B cell (primary cell): ENCODE data around the gene POGZ. TPM values are rescaled to one million over a fixed set of nuclear protein-coding genes. Genes with fewer than 3 reads are reported as not detected.

Experiments used
- ATAC-seq: fragments of 200-7000 bp; cut with Tn5 transposase; one replicate; pipeline ENCODE4 v1.10.0; 2021; ENCODE audit warnings: low read depth, mild to moderate bottlenecking, moderate number of reproducible peaks, moderate library complexity
- CTCF ChIA-PET: fragments of 350-600 bp; sonication (Branson Sonifier 250); formaldehyde crosslinking; loops from one replicate; lab custom pipeline; 2021; ENCODE audit warnings: antibody characterized with exemption, inconsistent platforms; lab: Charles Lee
- POLR2A ChIA-PET: fragments of 350-600 bp; sonication (Branson Sonifier 250); formaldehyde crosslinking; loops from one replicate; lab custom pipeline; 2021; ENCODE audit warnings: antibody characterized with exemption; lab: Charles Lee
- DNase-seq: peaks from one replicate; pipeline ENCODE4 v3.0.0; 2013
- H2AFZ ChIP-seq: 2 replicates; pipeline ENCODE4 v1.6.1; 2012; ENCODE audit warnings: mild to moderate bottlenecking, low read depth, low read length; ENCODE audit not compliant: insufficient read depth, poor library complexity, severe bottlenecking
- H3K27ac ChIP-seq, 2 donors: 1 replicate in 1 of 2; 2 replicates in 1 of 2; pipeline ENCODE4 v1.5.1; 2012 to 2013; ENCODE audit warnings: low read length in 2 of 2, mild to moderate bottlenecking in 2 of 2, moderate library complexity in 1 of 2
- H3K27me3 ChIP-seq, 4 experiments: fragments of 200-600 bp in 1 of 4; sonication (generic) in 1 of 4; replicated peaks in 1 of 4; 1 replicate in 2 of 4; 2 replicates in 2 of 4; pipeline versions ENCODE4 v1.6.1 to v1.7.0; 2013 to 2016; ENCODE audit warnings: low read length in 3 of 4, mild to moderate bottlenecking in 2 of 4, mixed read lengths in 1 of 4, moderate library complexity in 1 of 4; ENCODE audit not compliant: insufficient read depth in 4 of 4, control insufficient read depth in 3 of 4; ENCODE audit errors: control extremely low read depth in 1 of 4
- H3K36me3 ChIP-seq, 2 experiments: replicated peaks in 1 of 2; 1 replicate in 1 of 2; 2 replicates in 1 of 2; pipeline versions ENCODE4 v1.6.1 to v1.7.1; 2013; ENCODE audit warnings: low read length in 1 of 2; ENCODE audit not compliant: insufficient read depth in 2 of 2, control insufficient read depth in 1 of 2; ENCODE audit errors: control extremely low read depth in 1 of 2, extremely low read depth in 1 of 2
- H3K4me1 ChIP-seq, 2 donors: fragments of 200-600 bp in 1 of 2; sonication (generic) in 1 of 2; 1 replicate in 1 of 2; 2 replicates in 1 of 2; pipeline versions ENCODE4 v1.5.1 to v1.6.1; 2013 to 2017; ENCODE audit warnings: low read length in 2 of 2; ENCODE audit not compliant: control insufficient read depth in 2 of 2, insufficient read depth in 2 of 2
- H3K4me2 ChIP-seq: replicated peaks from 2 replicates; pipeline ENCODE3; 2012; ENCODE audit warnings: mild to moderate bottlenecking, low read depth, low read length; ENCODE audit not compliant: poor library complexity, severe bottlenecking
- H3K4me3 ChIP-seq, 5 experiments: fragments of 200-600 bp in 1 of 5; sonication (generic) in 1 of 5; 1 replicate in 3 of 5; 2 replicates in 2 of 5; pipeline versions ENCODE4 v1.5.1 to v1.7.0; 2011 to 2016; ENCODE audit warnings: low read length in 4 of 5, mild to moderate bottlenecking in 4 of 5, low read depth in 2 of 5, control low read depth in 1 of 5, moderate library complexity in 1 of 5; ENCODE audit not compliant: insufficient read depth in 1 of 5; ENCODE audit errors: control extremely low read depth in 1 of 5, extremely low read depth in 1 of 5
- H3K79me2 ChIP-seq: fragments of 200-600 bp; sonication (generic); one replicate; pipeline ENCODE4 v1.6.0; 2016; ENCODE audit warnings: low read length; ENCODE audit not compliant: control insufficient read depth, insufficient read depth
- H3K9ac ChIP-seq: fragments of 200-600 bp; sonication (generic); 2 replicates; pipeline ENCODE4 v1.6.1; 2017; ENCODE audit warnings: mild to moderate bottlenecking, low read length, moderate library complexity
- H3K9me3 ChIP-seq, 3 donors: one replicate each; pipeline versions ENCODE4 v1.6.1 to v1.7.1; 2013; ENCODE audit warnings: low read length in 2 of 3; ENCODE audit not compliant: control insufficient read depth in 2 of 3, insufficient read depth in 1 of 3; ENCODE audit errors: control extremely low read depth in 1 of 3
- H4K20me1 ChIP-seq: 2 replicates; pipeline ENCODE4 v1.6.0; 2012; ENCODE audit warnings: mild to moderate bottlenecking, low read length; ENCODE audit not compliant: insufficient read depth, control insufficient read depth, poor library complexity, severe bottlenecking
- H3K27ac Mint-ChIP-seq: one replicate; pipeline ENCODE4 v1.8.0; 2021; ENCODE audit warnings: mixed read lengths
- H3K27me3 Mint-ChIP-seq: one replicate; pipeline ENCODE4 v1.8.0; 2021; ENCODE audit warnings: mixed read lengths
- H3K4me1 Mint-ChIP-seq: one replicate; pipeline ENCODE4 v1.8.0; 2021; ENCODE audit warnings: mixed read lengths
- H3K4me3 Mint-ChIP-seq: one replicate; pipeline ENCODE4 v1.8.0; 2021; ENCODE audit warnings: mixed read lengths
- H3K9me3 Mint-ChIP-seq: one replicate; pipeline ENCODE4 v1.8.0; 2022; ENCODE audit warnings: mixed read lengths; ENCODE audit not compliant: insufficient read depth
- CTCF ChIP-seq: fragments of 200-600 bp; IDR thresholded peaks from one replicate; pipeline ENCODE4 v1.8.0; 2022; ENCODE audit warnings: antibody characterized with exemption, mild to moderate bottlenecking
- EZH2 ChIP-seq: IDR thresholded peaks from 2 replicates; pipeline ENCODE4 v1.6.1; 2012; ENCODE audit warnings: borderline replicate concordance, low read depth, mild to moderate bottlenecking, moderate library complexity, low read length; ENCODE audit not compliant: insufficient read depth, poor library complexity, severe bottlenecking
- WGBS: methylation state at CpG from one replicate; pipeline ENCODE4 v1.1.5; 2013; ENCODE audit warnings: missing lambda C conversion rate; ENCODE audit not compliant: insufficient coverage; 5-methylcytosine and 5-hydroxymethylcytosine counted together
- intact Hi-C: fragments of 100-400 bp; cut with micrococcal nuclease; formaldehyde crosslinking; loops from one replicate; pipeline ENCODE4 v1.10.0; 2022
- polyA plus RNA-seq: library from polyadenylated mRNA; depleted of rRNA; stranded (reverse); fragments of >200 nt; gene quantifications from 2 replicates; pipeline ENCODE4 v1.2.3, GENCODE V29; 2012
- total RNA-seq, 2 donors: library from RNA; stranded (reverse); fragments of 120-200 nt in 1 of 2; gene quantifications; 1 replicate in 1 of 2; 2 replicates in 1 of 2; pipeline versions ENCODE4 v1.2.3 to v1.2.4, GENCODE V29; 2013 to 2022

Gene POGZ
- total and polyA plus RNA-seq, 2 donors (not counting 1 experiment from before 2014, with no cell fraction given): 50.2 to 194 TPM

- H3K4me3 Mint-ChIP-seq: no peak overlapping the region
- ChIA-PET CTCF (no interaction called here), POLR2A (interaction anchor here (0.5 to 1.4 kb wide), 2 partner anchors 12 to 538 kb away, joined by 3 read pairs; no protein-coding TSS in a partner anchor)
- peaks cover 0 to 4% of the 10 kb centered on the region in 2 donors for H3K4me1 ChIP-seq
- no peaks in the 10 kb centered on the region for H3K9me3 ChIP-seq
- H3K27ac ChIP-seq: no peak overlapping the region
- no peak overlapping the region for H3K4me2 ChIP-seq
- intact Hi-C loops: no loop called here
- H3K4me1 Mint-ChIP-seq: no peaks in the 10 kb centered on the region
- H3K79me2 ChIP-seq: no peaks in the 10 kb centered on the region
- H3K9ac ChIP-seq: no peak overlapping the region
- H4K20me1 ChIP-seq: no peaks in the 10 kb centered on the region
- no peaks in the 10 kb centered on the region for H3K27me3 Mint-ChIP-seq
- no peak for TF ChIP-seq EZH2
- TF ChIP-seq CTCF: no peak
- no peak overlapping the region for H3K27ac Mint-ChIP-seq
- H3K27me3 ChIP-seq: peaks cover 0 to 4% (median 0%) of the 10 kb centered on the region in 4 experiments
- no peak overlapping the region for H2AFZ ChIP-seq
- DNase-seq: no peak
- no peaks in the 10 kb centered on the region for H3K9me3 Mint-ChIP-seq
- no peak for ATAC-seq
- H3K4me3 ChIP-seq: no peak overlapping the region
- 97% methylated on average over 14 of the region's 15 CpGs for WGBS
- no peaks in the 10 kb centered on the region for H3K36me3 ChIP-seq
Measured at GRCh38 chr1:151369621-151370048, 89.7 kb downstream of the POGZ start.

GRCh38 chr1:151369302-151369610, 90.0 kb downstream of the POGZ start:
- no peaks in the 10 kb centered on the region for H3K79me2 ChIP-seq
- Mint-ChIP-seq H3K27me3 (no peaks in the 10 kb centered on the region), H3K9me3 (no peaks in the 10 kb centered on the region), H3K4me3 (no peak overlapping the region), H3K27ac (no peak overlapping the region), H3K4me1 (no peaks in the 10 kb centered on the region)
- intact Hi-C loops: no loop called here
- CTCF ChIA-PET: no interaction called here
- no peaks in the 10 kb centered on the region for H3K36me3 ChIP-seq
- H3K4me2 ChIP-seq: no peak overlapping the region
- no peak for ATAC-seq
- H4K20me1 ChIP-seq: no peaks in the 10 kb centered on the region
- peaks cover 0 to 4% of the 10 kb centered on the region in 2 donors for H3K4me1 ChIP-seq
- 82% methylated on average over 4 of the region's 7 CpGs for WGBS
- no peak for TF ChIP-seq CTCF
- TF ChIP-seq EZH2: no peak
- H3K9ac ChIP-seq: no peak overlapping the region
- H3K27me3 ChIP-seq: peaks cover 0 to 5% (median 0%) of the 10 kb centered on the region in 4 experiments
- no peak overlapping the region for H2AFZ ChIP-seq
- no peak overlapping the region for H3K27ac ChIP-seq
- POLR2A ChIA-PET: interaction anchor here (1.4 kb wide), 1 partner anchor 12 kb away, joined by 3 read pairs; no protein-coding TSS in a partner anchor
- no peak overlapping the region for H3K4me3 ChIP-seq
- no peak for DNase-seq
- H3K9me3 ChIP-seq: no peaks in the 10 kb centered on the region
